Tibial nerve (tissue), 4 donors: ENCODE data around the gene SEC22C.

ENCODE experiments used
- EP300 ChIP-seq, 2 donors: sonication (generic); formaldehyde crosslinking; IDR thresholded peaks; one replicate each; pipeline ENCODE4 v1.6.1; 2017; ENCODE audit warnings: antibody characterized with exemption in 2 of 2, mild to moderate bottlenecking in 1 of 2
- POLR2A ChIP-seq, 2 donors: fragments of 450-650 bp; IDR thresholded peaks; one replicate each; pipeline ENCODE4 v1.6.1; 2017; ENCODE audit warnings: antibody characterized with exemption in 2 of 2, mild to moderate bottlenecking in 2 of 2, moderate library complexity in 2 of 2
- TF ChIP-seq, protein P1 (sequence below), 5 experiments: fragments of 200-600 bp in 3 of 5; fragments of 450-650 bp in 2 of 5; sonication (generic) in 3 of 5; IDR thresholded peaks; one replicate each; pipeline ENCODE4 v1.5.1; 2016 to 2019; ENCODE audit warnings: antibody characterized with exemption in 5 of 5, mild to moderate bottlenecking in 3 of 5, moderate library complexity in 2 of 5

DNA sequence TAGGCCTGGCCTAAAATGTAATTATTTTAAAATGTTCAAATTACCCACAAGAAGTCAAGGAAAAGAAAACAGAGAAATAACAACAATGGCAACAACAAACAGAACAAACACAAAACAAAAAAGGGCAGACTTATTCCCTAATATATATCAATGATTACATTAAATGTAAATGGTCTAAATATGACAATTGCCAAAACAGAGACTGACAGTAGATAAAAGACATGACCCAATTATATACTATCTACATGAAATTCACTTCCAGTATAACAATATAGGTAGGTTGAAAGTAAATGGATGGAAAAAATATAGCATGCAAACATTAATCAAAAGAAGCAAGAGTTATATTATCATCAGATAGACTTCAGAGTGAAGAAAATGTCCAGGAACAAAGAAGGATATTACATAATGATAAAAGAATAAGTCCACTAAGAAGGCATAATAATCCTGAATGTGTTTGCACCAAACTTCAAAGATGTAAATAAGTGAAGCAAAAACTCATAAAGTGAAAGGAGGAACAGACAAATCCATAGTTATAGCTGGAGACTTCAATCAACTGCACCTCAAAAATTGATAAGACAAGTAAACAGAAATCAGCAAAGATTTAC is 6.5 kb downstream of the SEC22C start:
- TF ChIP-seq, protein P1, sequence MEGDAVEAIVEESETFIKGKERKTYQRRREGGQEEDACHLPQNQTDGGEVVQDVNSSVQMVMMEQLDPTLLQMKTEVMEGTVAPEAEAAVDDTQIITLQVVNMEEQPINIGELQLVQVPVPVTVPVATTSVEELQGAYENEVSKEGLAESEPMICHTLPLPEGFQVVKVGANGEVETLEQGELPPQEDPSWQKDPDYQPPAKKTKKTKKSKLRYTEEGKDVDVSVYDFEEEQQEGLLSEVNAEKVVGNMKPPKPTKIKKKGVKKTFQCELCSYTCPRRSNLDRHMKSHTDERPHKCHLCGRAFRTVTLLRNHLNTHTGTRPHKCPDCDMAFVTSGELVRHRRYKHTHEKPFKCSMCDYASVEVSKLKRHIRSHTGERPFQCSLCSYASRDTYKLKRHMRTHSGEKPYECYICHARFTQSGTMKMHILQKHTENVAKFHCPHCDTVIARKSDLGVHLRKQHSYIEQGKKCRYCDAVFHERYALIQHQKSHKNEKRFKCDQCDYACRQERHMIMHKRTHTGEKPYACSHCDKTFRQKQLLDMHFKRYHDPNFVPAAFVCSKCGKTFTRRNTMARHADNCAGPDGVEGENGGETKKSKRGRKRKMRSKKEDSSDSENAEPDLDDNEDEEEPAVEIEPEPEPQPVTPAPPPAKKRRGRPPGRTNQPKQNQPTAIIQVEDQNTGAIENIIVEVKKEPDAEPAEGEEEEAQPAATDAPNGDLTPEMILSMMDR (IDR thresholded peaks at IDR 0.05): no peak
- TF ChIP-seq EP300 (IDR thresholded peaks at IDR 0.05) (no peak), POLR2A (IDR thresholded peaks at IDR 0.05) (no peak)
